ENCODE data around the gene DYNC1I2.
A peak's percentile ranks its signal among the peaks of the same experiment; 100 is the strongest.
"Not testable (repeated sequence)": the region's sequence is repeated elsewhere in the genome, so short reads cannot be mapped to it uniquely, and the experiment has no call there.

The DYNC1I2 gene

DNA sequence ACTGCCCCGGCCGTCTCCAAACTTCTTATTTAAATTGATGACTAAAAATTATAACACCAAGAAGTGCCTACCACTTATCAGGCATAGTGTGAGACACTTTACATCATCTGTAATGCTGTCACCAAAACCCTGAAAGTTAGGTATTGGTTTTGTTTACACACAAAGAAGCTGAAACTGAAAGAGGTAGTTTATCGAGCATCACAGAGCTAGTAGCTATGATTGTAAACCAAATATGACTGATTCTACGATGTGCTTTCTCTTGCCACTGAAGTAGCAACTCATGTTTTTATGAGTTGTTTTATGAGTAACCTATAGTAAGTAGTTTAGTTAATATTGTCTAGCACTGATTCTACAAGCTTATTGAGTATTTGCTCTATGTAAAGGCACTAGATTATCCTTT is 31.5 kb downstream of the DYNC1I2 start:
- DNase-seq (ENCODE audit: low spot score), result no peak

DNA sequence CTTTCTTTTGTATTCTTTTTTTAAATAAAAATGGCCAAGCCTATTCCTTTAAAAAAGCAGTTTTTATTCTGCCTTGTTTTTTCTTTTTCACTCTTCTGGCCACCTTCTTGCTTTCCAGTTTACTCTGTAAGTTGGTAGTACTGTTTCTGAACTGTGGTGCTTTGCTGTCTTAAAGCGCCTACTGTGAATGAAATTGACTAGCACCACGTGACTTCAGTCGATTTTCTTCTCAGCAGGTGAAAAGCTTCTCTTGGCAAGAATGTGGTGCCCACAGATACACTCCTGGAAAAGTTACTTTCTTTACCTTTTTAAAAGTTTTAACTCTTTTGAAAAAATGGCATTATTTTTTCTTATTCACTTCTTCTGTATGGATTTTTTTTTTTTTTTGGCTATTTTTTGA is 32.4 kb downstream of the DYNC1I2 start:
- DNase-seq (ENCODE audit: low spot score), result no peak

- DNase-seq (ENCODE audit: low spot score), result peak; percentile 12
Measured at GRCh38 chr2:171723716-171724683, 36.7 kb downstream of the DYNC1I2 start.

DNA sequence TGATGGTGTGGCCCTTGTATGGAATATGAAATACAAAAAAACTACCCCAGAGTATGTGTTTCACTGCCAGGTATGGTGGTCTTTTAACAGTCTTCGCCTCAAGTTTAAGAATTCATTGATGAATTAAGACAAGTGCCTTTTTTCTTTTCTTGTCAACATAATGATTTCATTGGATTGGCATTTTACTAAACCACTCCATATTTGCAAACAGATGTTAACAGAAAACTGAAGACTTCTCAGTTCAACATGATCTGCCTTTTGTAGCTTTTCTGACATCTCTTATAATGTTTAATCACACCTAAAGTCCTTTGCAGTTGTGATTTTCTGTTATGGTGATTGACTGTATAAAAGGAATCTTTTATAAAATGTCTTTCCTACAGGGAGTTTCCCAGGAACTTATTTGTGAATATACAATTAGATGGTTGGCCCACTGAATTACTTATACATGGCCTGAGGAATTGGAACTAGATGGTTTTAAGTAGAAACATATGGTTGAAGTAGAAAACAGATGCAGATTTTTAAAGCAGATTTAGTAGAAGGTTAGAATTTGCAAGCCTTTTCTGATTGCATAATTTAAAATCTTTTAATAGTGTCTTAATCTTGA is 39.7 kb downstream of the DYNC1I2 start:
- no peak for DNase-seq (ENCODE audit: low spot score)

DNA sequence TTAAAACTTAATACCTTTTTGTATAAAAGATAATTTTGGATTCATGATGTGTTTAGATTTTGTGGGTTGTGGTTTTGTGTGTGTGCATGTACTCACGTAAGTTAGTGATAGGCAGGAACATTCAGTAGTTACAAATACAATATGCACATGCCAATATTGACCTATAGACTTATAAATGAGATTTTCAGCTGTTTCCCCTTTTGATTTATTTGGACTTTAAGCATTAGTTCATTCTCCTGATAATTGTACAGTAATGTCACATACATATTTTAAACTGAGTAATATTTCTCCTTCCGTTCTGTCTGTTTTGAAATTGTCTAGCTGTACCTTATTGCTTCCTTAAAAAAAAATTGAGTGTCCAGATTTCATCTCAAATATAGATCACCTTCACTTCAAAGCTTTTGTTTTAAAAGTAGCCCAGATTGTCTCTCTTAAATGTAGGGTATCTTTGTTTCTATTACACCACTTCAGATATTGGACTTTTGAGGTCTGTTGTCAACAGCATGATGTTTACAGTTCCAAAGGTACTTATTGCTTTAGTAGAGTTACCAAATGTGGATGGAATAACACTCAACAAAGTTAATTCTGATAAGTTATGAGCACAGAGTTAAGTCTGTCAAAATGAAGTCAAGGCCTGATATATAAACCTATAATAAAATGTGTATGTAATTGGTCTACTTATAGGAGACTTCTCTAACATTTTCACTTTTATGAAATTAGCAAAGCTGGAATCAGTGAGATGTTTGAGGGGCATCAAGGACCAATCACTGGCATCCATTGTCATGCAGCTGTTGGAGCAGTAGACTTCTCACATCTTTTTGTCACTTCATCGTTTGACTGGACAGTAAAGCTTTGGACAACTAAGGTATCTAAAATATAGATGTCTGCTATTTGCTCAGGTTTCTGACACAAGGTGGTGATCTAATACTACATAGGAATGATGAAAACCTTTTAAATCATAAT is 42.0 kb downstream of the DYNC1I2 start:
- no peak for DNase-seq (ENCODE audit: low spot score)

DNA sequence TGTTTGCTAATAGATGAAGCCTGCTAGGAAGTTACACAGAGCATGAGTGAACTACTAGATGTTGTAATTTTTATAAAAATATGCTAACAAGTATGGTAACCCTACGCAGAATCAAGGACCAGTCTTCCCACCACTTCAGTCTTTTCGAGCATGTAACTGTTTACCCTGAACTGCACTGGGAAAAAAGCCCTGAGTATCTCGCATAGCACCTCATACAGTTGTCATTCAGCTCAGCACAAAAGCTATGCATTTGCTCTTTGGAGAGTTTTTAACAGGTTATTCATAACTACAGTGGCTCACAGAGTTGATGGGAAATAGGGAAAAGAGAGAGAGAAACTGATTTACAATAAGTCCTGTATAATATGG is 42.7 kb downstream of the DYNC1I2 start:
- DNase-seq (ENCODE audit: low spot score), result no peak

DNA sequence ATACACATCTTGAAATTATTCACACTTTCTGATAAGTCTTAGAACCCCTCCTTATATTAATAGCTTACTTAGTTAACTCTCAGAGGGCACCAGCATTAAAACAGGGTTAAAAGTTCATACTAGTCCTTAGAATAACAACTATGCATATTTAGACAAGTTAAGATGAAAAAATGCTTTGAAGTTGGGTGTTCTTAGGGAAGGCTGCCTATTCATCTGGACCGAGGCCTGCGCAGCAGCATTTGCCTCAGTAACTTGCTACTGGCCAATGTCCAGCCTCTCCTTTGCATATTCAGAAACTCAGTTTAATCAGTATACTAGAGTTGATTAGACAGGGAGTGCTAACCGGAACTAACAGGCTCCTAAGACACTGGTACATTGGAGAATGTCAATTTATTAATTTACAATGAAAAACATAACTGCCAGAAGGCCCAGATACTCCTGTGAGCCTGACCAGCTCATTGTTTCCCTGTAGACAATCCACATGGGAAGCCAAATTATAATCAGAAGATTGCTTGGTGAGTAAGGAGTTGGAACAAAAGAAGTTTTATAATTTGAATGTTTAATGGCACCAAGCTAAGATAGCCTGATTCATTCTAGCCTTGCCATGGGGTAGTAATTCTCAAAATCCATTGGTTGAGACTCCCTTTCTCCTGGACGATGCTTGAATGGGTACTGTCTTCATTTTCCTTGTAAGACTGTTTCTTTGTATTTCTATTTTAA is 48.9 kb downstream of the DYNC1I2 start:
- DNase-seq (ENCODE audit: low spot score), result no peak

- no peak for DNase-seq (ENCODE audit: low spot score)
Measured at GRCh38 chr2:171741189-171741588, 53.9 kb downstream of the DYNC1I2 start.

DNA sequence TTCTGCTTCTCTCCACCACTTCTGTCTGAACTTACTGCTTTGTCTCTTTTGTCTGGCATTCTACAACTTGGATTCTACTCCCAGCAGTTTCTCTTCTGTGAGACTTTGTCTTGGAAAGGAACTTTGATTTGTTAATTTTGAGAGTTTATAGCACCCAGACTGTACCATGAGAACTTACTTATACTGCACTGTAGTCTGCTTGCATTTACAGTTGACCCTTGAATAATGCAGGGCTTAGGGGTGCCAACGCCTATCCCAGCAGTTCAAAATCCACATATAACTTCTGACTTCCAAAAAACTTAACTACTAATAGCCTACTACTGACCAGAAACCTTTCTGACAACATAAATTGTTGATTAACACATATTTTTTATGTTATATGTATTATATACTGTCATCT is 55.5 kb downstream of the DYNC1I2 start:
- DNase-seq (ENCODE audit: low spot score), result no peak

GRCh38 chr2:171745141-171745540 is 57.9 kb downstream of the DYNC1I2 start:
- DNase-seq (ENCODE audit: low spot score), result no peak

DNA sequence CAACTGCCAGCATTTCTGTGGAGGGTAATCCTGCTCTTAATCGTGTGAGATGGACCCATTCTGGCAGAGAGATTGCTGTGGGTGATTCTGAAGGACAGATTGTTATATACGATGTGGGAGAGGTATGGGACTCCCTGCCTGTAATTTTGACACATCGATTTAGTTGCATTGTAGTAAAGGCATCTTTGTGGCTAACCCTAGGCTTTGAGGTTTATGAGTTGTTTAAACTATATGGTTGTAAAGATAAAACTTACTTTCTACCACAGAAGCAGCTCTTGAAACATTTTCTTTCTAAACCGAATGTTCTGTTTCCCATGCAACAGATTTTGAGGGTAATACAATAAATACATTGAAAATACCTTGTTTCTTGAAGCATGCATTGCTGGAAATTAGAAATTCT is 58.5 kb downstream of the DYNC1I2 start:
- no peak for DNase-seq (ENCODE audit: low spot score)

GRCh38 chr2:171747371-171747770 is 60.1 kb downstream of the DYNC1I2 start:
- DNase-seq (ENCODE audit: low spot score), result no peak

- DNase-seq (ENCODE audit: low spot score), result no peak
Measured at GRCh38 chr2:171754254-171754939, 67.1 kb downstream of the DYNC1I2 start.

- not testable (repeated sequence) for DNase-seq (ENCODE audit: low spot score)
Measured at GRCh38 chr2:171758762-171759161, 71.5 kb downstream of the DYNC1I2 start.

- not testable (repeated sequence) for DNase-seq (ENCODE audit: low spot score)
Measured at GRCh38 chr2:171761176-171761575, 73.9 kb downstream of the DYNC1I2 start.

DNA sequence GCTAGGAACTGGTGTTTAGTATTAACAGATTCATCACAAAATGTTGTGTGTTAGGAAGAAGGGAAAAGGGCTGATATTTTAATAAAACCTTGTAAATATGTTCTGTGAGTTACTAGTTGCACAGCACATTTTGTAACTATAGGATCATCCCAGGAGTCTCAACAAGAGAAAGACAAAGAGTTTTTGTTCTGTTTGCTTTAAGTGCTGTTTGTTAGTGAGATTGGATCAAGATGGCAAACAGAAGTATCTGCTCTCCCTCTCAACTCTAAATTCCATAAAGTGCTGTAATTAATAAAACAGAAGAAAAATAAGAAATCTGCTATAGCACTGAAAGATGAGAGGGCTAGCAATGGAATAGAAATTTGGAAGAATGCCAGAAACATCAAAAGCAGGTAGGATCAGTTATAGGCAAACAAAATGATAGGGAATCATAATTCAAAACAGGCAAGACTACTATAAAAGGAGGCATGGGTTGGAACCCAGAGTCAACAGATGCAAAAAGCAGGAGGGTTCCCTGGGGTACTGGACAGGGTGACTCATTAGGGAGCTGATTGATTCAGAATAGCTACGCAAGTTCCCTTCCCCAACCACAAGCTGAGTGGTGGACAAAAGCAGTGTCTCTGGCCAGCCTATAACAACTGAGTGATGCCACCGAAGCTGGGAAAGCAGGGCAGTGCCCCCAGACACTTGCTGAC is 75.8 kb downstream of the DYNC1I2 start:
- DNase-seq (ENCODE audit: low spot score), result no peak

DNA sequence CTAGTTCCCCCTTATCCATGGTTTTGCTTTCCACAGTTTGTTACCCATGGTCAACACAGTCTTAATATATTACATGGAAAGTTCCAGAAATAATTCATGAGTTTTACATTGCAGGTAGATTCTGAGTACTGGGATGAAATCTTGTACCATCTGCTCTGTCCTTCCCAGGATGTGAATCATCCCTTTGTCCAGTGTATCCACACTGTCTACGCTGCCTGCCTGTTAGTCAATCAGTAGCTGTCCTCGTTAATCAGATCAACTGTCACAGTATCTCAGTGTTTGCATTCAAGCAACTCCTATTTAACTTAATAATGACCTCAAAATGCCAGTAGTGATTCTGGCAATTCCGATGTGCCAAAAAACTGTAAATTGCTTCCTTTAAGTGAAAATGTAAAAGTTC is 76.3 kb downstream of the DYNC1I2 start:
- DNase-seq (ENCODE audit: low spot score), result no peak

DNA sequence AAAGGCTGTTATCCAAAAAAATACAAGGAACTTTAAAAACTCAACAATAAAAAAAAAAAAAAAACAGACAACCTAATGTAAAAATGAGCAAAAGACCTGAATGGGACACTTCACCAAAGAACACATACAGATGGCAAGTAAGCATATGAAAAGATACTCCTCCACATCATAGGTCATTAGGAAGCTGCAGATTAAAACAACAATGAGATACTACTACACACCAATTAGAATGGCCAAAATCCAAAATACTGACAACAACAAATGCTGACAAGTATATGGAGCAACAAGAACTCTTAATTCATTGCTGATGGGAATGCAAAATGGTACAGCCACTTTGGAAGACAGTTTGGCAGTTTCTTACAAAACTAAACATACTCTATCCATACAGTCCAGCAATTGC is 84.2 kb downstream of the DYNC1I2 start:
- DNase-seq (ENCODE audit: low spot score), result no peak

GRCh38 chr2:171772373-171772772 is 85.1 kb downstream of the DYNC1I2 start:
- no peak for DNase-seq (ENCODE audit: low spot score)

- not testable (repeated sequence) for DNase-seq (ENCODE audit: low spot score)
Measured at GRCh38 chr2:171774581-171774980, 87.3 kb downstream of the DYNC1I2 start.

Measured in hematopoietic multipotent progenitor cell treated with erythropoietin and hydrocortisone succinate and interleukin-3 and kit ligand, for 15 days (in vitro differentiated cells).